OCI-LY1 (cell line): ENCODE results near the gene SLC8A1.

Experiments
- CTCF ChIP-seq: fragments of 200-600 bp; sonication (generic), shearing (Covaris generic); IDR thresholded peaks from 2 replicates; pipeline ENCODE4 v1.5.1; 2017; ENCODE audit warnings: mild to moderate bottlenecking, antibody characterized with exemption, low read length, moderate library complexity, mixed read lengths
- EZH2 ChIP-seq: fragments of 200-600 bp; sonication (generic), shearing (Covaris generic); IDR thresholded peaks from 2 replicates; pipeline ENCODE4 v1.8.0; 2017; ENCODE audit warnings: borderline replicate concordance, mixed run types, mild to moderate bottlenecking, antibody characterized with exemption, low read length, moderate library complexity, mixed read lengths

GRCh38 chr2:40370007-40370395 lies 81.9 kb downstream of the SLC8A1 start:
- no peak for TF ChIP-seq CTCF
- TF ChIP-seq EZH2 = no peak
